K562 (cell line): Measurements from ENCODE around the gene TMEM114. TPM values are rescaled to one million over a fixed set of nuclear protein-coding genes. Genes with fewer than 3 reads are reported as not detected.

Source experiments
- CAMTA2 ChIP-seq: fragments of 250-450 bp; sonication (Bioruptor Pico); conservative IDR thresholded peaks from 2 replicates; pipeline ENCODE4 v1.5.1; 2022
- CHD1 ChIP-seq: fragments of 200-600 bp; sonication (generic); IDR thresholded peaks from one replicate; pipeline ENCODE4 v1.6.1; 2012; ENCODE audit warnings: mild to moderate bottlenecking, moderate library complexity, low read length, inconsistent platforms
- GABPB2 ChIP-seq: fragments of 250-450 bp; sonication (Bioruptor Pico); conservative IDR thresholded peaks from 2 replicates; pipeline ENCODE4 v1.5.1; 2021; ENCODE audit warnings: mild to moderate bottlenecking
- HDAC2 ChIP-seq: fragments of 450-650 bp; IDR thresholded peaks from 2 replicates; pipeline ENCODE4 v1.6.1; 2016; ENCODE audit warnings: mild to moderate bottlenecking
- HDAC3 ChIP-seq: fragments of 450-650 bp; IDR thresholded peaks from 2 replicates; pipeline ENCODE4 v1.6.1; 2018; ENCODE audit warnings: borderline replicate concordance, mild to moderate bottlenecking, moderate library complexity; ENCODE audit not compliant: partially characterized antibody
- HDAC6 ChIP-seq: IDR thresholded peaks from 2 replicates; pipeline ENCODE4 v1.6.1; 2012; ENCODE audit warnings: low read depth, mild to moderate bottlenecking, control low read depth, inconsistent platforms, low read length, moderate library complexity
- MTF1 ChIP-seq: fragments of 250-450 bp; sonication (Bioruptor Pico); IDR thresholded peaks from 2 replicates; pipeline ENCODE4 v1.9.0; 2021; ENCODE audit warnings: moderate library complexity, mild to moderate bottlenecking, inconsistent platforms, borderline replicate concordance
- RAD51 ChIP-seq: fragments of 450-650 bp; IDR thresholded peaks from 2 replicates; pipeline ENCODE4 v1.7.1; 2016; ENCODE audit warnings: low read depth, mild to moderate bottlenecking, borderline replicate concordance
- SOX6 ChIP-seq: fragments of 450-650 bp; IDR thresholded peaks from 2 replicates; pipeline ENCODE4 v1.6.1; 2014; ENCODE audit warnings: mild to moderate bottlenecking
- STAT5A ChIP-seq: IDR thresholded peaks from 2 replicates; pipeline ENCODE4 v1.6.1; 2012; ENCODE audit warnings: low read length, inconsistent platforms, borderline replicate concordance
- TEAD1 ChIP-seq, 2 experiments: fragments of 450-650 bp in 1 of 2; sonication (generic) in 1 of 2; formaldehyde crosslinking; IDR thresholded peaks; 2 replicates each; pipeline versions ENCODE4 v1.4.0 to v1.8.0; 2020 to 2022; ENCODE audit warnings: mild to moderate bottlenecking in 2 of 2, missing genetic modification reagents in 1 of 2
- ZNF217 ChIP-seq: sonication (generic); formaldehyde crosslinking; IDR thresholded peaks from 2 replicates; pipeline ENCODE4 v1.8.0; 2022; ENCODE audit warnings: mild to moderate bottlenecking, missing genetic modification reagents
- polyA plus RNA-seq, 8 experiments: library from polyadenylated mRNA; depleted of rRNA in 4 of 8; stranded (reverse) in 5 of 8; unstranded in 3 of 8; fragments of >200 nt; fragmentation: Nextera tagmentation in 2 of 8; fragmentation: Illumina TruSeq in 1 of 8; extraction: Ambion mirVana in 2 of 8; extraction: Trizol in 1 of 8; gene quantifications; 2 replicates each; pipeline versions ENCODE4 v1.2.1 to v1.2.3, GENCODE V29; 2011 to 2014; ENCODE audit warnings: inconsistent platforms in 1 of 8, missing spikeins in 1 of 8
- total RNA-seq, 7 experiments: library from RNA; depleted of rRNA in 6 of 7; stranded (reverse); fragments of >200 nt in 6 of 7; fragmentation: Illumina TruSeq in 2 of 7; extraction: Trizol in 2 of 7; gene quantifications; 2 replicates each; pipeline versions ENCODE4 v1.2.1 to v1.2.3, GENCODE V29; 2011 to 2021; ENCODE audit warnings: low replicate concordance in 1 of 7
- TF ChIP-seq, protein P1 (sequence below): fragments of 250-450 bp; sonication (Bioruptor Pico); IDR thresholded peaks from 2 replicates; pipeline ENCODE4 v1.5.0; 2021
- TF ChIP-seq, protein P2 (sequence below): fragments of 450-650 bp; formaldehyde crosslinking; IDR thresholded peaks from 2 replicates; pipeline ENCODE4 v1.4.0; 2022; ENCODE audit warnings: missing genetic modification characterization
- TF ChIP-seq, protein P3 (sequence below), 2 experiments: fragments of 450-650 bp in 1 of 2; sonication (generic) in 1 of 2; formaldehyde crosslinking in 1 of 2; IDR thresholded peaks; 2 replicates each; pipeline versions ENCODE4 v1.7.1 to v1.9.0; 2016 to 2022; ENCODE audit warnings: inconsistent platforms in 1 of 2, mild to moderate bottlenecking in 1 of 2, missing genetic modification reagents in 1 of 2

Gene TMEM114
- total and polyA plus RNA-seq, 9 of the 15 experiments (the other 6 are each of a cell fraction or from before 2014, with no cell fraction given), result not detected

DNA sequence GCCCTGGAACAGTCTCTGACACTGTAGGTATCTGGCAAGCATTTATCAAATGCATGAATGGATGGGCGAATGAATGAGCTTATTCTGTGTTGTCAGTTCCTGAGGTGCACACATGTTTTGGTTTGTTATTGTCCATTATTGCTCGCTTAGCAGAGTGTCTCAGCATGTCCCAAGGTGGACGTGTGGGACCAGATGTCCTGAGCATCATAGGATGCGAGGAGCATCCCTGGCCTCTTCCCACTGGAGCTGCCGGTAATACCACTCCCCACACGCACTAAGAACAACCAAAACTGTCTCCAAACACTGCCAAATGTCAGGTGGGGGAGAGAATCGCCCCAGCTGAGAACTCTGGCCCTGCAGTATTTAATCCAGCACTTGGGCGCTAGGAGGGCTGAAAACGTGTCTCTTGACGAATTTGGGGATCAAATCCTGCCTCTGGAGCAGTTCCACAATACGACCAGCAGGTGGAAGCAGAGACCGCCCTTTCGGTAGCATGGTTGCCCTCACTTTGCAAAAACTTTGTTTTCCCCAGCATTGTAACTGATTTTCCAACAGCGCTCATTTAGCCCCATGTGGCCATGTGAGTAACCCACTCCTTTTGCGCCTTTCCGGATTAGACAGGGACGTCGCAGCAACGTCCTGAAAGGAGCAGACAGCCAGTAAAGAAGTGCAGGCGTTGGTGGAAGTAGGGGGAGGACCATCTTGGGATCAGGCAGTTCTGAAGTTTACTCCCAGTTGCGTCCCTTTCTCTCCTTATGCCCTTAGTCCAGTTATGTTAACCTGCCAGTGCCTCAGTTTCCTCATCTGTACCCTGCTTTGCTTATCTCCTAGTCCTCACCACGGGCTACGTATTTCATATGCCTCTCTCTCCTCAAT is 22.7 kb downstream of the TMEM114 start (continued):
- TF ChIP-seq HDAC2 (no peak), HDAC3 (no peak), ZNF217 (CRISPR knock-in tag) (no peak), RAD51 (no peak), SOX6 (peak; percentile 66; the same call in 1 of the 2 replicates), GABPB2 (CRISPR knock-in tag) (no peak), MTF1 (CRISPR knock-in tag) (no peak), CAMTA2 (CRISPR knock-in tag) (no peak), HDAC6 (no peak), STAT5A (no peak; the same call in 1 of the 2 replicates), TEAD1 (CRISPR knock-in tag; IDR thresholded peaks at IDR 0.05) (no peak), CHD1 (no peak)
- TF ChIP-seq, protein P1, sequence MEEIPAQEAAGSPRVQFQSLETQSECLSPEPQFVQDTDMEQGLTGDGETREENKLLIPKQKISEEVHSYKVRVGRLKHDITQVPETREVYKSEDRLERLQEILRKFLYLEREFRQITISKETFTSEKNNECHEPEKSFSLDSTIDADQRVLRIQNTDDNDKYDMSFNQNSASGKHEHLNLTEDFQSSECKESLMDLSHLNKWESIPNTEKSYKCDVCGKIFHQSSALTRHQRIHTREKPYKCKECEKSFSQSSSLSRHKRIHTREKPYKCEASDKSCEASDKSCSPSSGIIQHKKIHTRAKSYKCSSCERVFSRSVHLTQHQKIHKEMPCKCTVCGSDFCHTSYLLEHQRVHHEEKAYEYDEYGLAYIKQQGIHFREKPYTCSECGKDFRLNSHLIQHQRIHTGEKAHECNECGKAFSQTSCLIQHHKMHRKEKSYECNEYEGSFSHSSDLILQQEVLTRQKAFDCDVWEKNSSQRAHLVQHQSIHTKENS (CRISPR knock-in tag), result no peak
- TF ChIP-seq, protein P2, sequence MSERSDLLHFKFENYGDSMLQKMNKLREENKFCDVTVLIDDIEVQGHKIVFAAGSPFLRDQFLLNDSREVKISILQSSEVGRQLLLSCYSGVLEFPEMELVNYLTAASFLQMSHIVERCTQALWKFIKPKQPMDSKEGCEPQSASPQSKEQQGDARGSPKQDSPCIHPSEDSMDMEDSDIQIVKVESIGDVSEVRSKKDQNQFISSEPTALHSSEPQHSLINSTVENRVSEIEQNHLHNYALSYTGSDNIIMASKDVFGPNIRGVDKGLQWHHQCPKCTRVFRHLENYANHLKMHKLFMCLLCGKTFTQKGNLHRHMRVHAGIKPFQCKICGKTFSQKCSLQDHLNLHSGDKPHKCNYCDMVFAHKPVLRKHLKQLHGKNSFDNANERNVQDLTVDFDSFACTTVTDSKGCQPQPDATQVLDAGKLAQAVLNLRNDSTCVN (CRISPR knock-in tag), result no peak
- TF ChIP-seq, protein P3, sequence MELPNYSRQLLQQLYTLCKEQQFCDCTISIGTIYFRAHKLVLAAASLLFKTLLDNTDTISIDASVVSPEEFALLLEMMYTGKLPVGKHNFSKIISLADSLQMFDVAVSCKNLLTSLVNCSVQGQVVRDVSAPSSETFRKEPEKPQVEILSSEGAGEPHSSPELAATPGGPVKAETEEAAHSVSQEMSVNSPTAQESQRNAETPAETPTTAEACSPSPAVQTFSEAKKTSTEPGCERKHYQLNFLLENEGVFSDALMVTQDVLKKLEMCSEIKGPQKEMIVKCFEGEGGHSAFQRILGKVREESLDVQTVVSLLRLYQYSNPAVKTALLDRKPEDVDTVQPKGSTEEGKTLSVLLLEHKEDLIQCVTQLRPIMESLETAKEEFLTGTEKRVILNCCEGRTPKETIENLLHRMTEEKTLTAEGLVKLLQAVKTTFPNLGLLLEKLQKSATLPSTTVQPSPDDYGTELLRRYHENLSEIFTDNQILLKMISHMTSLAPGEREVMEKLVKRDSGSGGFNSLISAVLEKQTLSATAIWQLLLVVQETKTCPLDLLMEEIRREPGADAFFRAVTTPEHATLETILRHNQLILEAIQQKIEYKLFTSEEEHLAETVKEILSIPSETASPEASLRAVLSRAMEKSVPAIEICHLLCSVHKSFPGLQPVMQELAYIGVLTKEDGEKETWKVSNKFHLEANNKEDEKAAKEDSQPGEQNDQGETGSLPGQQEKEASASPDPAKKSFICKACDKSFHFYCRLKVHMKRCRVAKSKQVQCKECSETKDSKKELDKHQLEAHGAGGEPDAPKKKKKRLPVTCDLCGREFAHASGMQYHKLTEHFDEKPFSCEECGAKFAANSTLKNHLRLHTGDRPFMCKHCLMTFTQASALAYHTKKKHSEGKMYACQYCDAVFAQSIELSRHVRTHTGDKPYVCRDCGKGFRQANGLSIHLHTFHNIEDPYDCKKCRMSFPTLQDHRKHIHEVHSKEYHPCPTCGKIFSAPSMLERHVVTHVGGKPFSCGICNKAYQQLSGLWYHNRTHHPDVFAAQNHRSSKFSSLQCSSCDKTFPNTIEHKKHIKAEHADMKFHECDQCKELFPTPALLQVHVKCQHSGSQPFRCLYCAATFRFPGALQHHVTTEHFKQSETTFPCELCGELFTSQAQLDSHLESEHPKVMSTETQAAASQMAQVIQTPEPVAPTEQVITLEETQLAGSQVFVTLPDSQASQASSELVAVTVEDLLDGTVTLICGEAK (IDR thresholded peaks at IDR 0.05), result peak; percentile 80
- TF ChIP-seq, protein P3 (CRISPR knock-in tag; IDR thresholded peaks at IDR 0.05), result no peak; the same call in 1 of the 2 replicates
